K562 (cell line): ENCODE data around the gene PPM1H. TPM values are rescaled to one million over a fixed set of nuclear protein-coding genes. Genes with fewer than 3 reads are reported as not detected.

ENCODE experiments used
- ATAC-seq: fragments of 200-7000 bp; cut with Tn5 transposase; 3 replicates; pipeline ENCODE4 v1.9.1; 2020; ENCODE audit warnings: moderate library complexity
- BruUV-seq: library from RNA; stranded (reverse); fragments of 400-500 nt; replicated peaks from 2 replicates; lab custom pipeline; 2021; lab: Mats Ljungman, UMichigan
- CTCF ChIA-PET: fragments of 300-600 bp; formaldehyde crosslinking; extraction: SDS; loops from one replicate; lab custom pipeline; 2021; ENCODE audit warnings: low intra/inter-chr PET ratio; lab: Yijun Ruan, JAX
- POLR2A ChIA-PET: fragments of 300-600, 350-650 bp; sonication (Branson Sonifier 250); formaldehyde crosslinking; extraction: SDS; loops from one replicate; lab custom pipeline; 2021; ENCODE audit warnings: antibody characterized with exemption, inconsistent platforms; lab: Yijun Ruan, JAX
- DNase-seq, 4 experiments: peaks; one replicate each; pipeline versions ENCODE4 v3.0.0 to v3.0.0-alpha.2; 2011 to 2018; ENCODE audit warnings: low spot score in 3 of 4, mixed read lengths in 3 of 4; ENCODE audit errors: extremely low read depth in 1 of 4
- FAIRE-seq: peaks from 2 replicates; lab custom pipeline; 2011; peaks lifted over from hg19 to GRCh38; lab: Jason Lieb, UNC
- H2AFZ ChIP-seq: 2 replicates; pipeline ENCODE4 v1.6.0; 2011; ENCODE audit warnings: low read depth, low read length, control low read depth, inconsistent platforms
- H3K27ac ChIP-seq: fragments of 200-600 bp; 3 replicates; pipeline ENCODE4 v1.8.0; 2011; ENCODE audit warnings: low read depth, mild to moderate bottlenecking, control low read depth, inconsistent platforms, low read length, moderate library complexity, mixed read lengths; ENCODE audit errors: extremely low read depth
- H3K27me3 ChIP-seq, 2 experiments: fragments of 300-600 bp in 1 of 2; 2 replicates in 1 of 2; 3 replicates in 1 of 2; pipeline versions ENCODE4 v1.6.0 to v1.8.0; 2011; ENCODE audit warnings: inconsistent platforms in 2 of 2, low read length in 2 of 2, mild to moderate bottlenecking in 1 of 2, mixed read lengths in 1 of 2, moderate library complexity in 1 of 2; ENCODE audit not compliant: control insufficient read depth in 2 of 2, insufficient read depth in 2 of 2
- H3K36me3 ChIP-seq: fragments of 300-600 bp; 3 replicates; pipeline ENCODE4 v1.8.0; 2011; ENCODE audit warnings: mild to moderate bottlenecking, low read length, inconsistent platforms; ENCODE audit not compliant: control insufficient read depth, insufficient read depth
- H3K4me1 ChIP-seq, 2 experiments: fragments of 200-600 bp in 1 of 2; replicated peaks in 1 of 2; 2 replicates in 1 of 2; 3 replicates in 1 of 2; pipeline versions ENCODE4 v1.5.1 to v1.8.0; 2011; ENCODE audit warnings: inconsistent platforms in 2 of 2, low read length in 2 of 2, mild to moderate bottlenecking in 1 of 2, mixed read lengths in 1 of 2, moderate library complexity in 1 of 2; ENCODE audit not compliant: control insufficient read depth in 2 of 2, insufficient read depth in 2 of 2
- H3K4me2 ChIP-seq: 2 replicates; pipeline ENCODE4 v1.6.1; 2011; ENCODE audit warnings: low read length, control low read depth, inconsistent platforms, mixed read lengths; ENCODE audit not compliant: insufficient read depth
- H3K4me3 ChIP-seq: fragments of 200-600 bp; sonication (generic), shearing (Covaris generic); 2 replicates; pipeline ENCODE4 v1.5.1; 2016; ENCODE audit warnings: control low read depth, inconsistent platforms
- H3K79me2 ChIP-seq: fragments of 200-600 bp; 3 replicates; pipeline ENCODE4 v1.8.0; 2011; ENCODE audit warnings: low read length, inconsistent platforms; ENCODE audit not compliant: control insufficient read depth, insufficient read depth
- H3K9ac ChIP-seq, 2 experiments: 2 replicates each; pipeline versions ENCODE4 v1.6.0 to v1.6.1; 2011; ENCODE audit warnings: low read depth in 2 of 2, low read length in 2 of 2, control low read depth in 1 of 2, inconsistent platforms in 1 of 2, mild to moderate bottlenecking in 1 of 2, mixed read lengths in 1 of 2; ENCODE audit not compliant: insufficient read depth in 1 of 2
- H3K9me1 ChIP-seq: one replicate; pipeline ENCODE4 v1.6.0; 2011; ENCODE audit warnings: inconsistent platforms, mild to moderate bottlenecking, low read length, moderate library complexity; ENCODE audit not compliant: control insufficient read depth, insufficient read depth
- H3K9me3 ChIP-seq: replicated peaks from 2 replicates; pipeline ENCODE4 v1.5.1; 2011; ENCODE audit warnings: low read depth, low read length, inconsistent platforms; ENCODE audit not compliant: control insufficient read depth, insufficient read depth
- H4K20me1 ChIP-seq: replicated peaks from 2 replicates; pipeline ENCODE4 v1.6.1; 2011; ENCODE audit warnings: low read length, inconsistent platforms, mixed read lengths; ENCODE audit not compliant: control insufficient read depth, insufficient read depth
- HNRNPL ChIP-seq: fragments of 200-400 bp; formaldehyde crosslinking; IDR thresholded peaks from 2 replicates; pipeline ENCODE4 v1.6.1; 2017; ENCODE audit warnings: low read depth, mild to moderate bottlenecking, low read length
- RBM15 ChIP-seq: fragments of 200-400 bp; formaldehyde crosslinking; IDR thresholded peaks from 2 replicates; pipeline ENCODE4 v1.6.1; 2018; ENCODE audit warnings: mild to moderate bottlenecking, low read length, moderate library complexity; ENCODE audit not compliant: insufficient read depth
- THAP7 ChIP-seq: fragments of 250-450 bp; sonication (Bioruptor Pico); IDR thresholded peaks from 2 replicates; pipeline ENCODE4 v1.5.0; 2021
- ZNF318 ChIP-seq, 2 experiments: fragments of 450-650 bp; IDR thresholded peaks; 2 replicates each; pipeline ENCODE4 v1.6.1; 2016; ENCODE audit warnings: mild to moderate bottlenecking in 2 of 2, borderline replicate concordance in 1 of 2, low read depth in 1 of 2, moderate library complexity in 1 of 2
- ZNF76 ChIP-seq: fragments of 250-450 bp; sonication (Bioruptor Pico); IDR thresholded peaks from 2 replicates; pipeline ENCODE4 v1.4.0; 2020; ENCODE audit warnings: mild to moderate bottlenecking, moderate library complexity, borderline replicate concordance
- WGBS: fragments of 100-300 bp; shearing (Covaris generic); methylation state at CpG from one replicate; pipeline ENCODE4 v1.1.6; 2016; ENCODE audit warnings: low coverage, mixed read lengths; ENCODE audit not compliant: insufficient coverage; ENCODE audit errors: missing lambda C conversion rate; 5-methylcytosine and 5-hydroxymethylcytosine counted together
- in situ Hi-C: fragments of 300-500 bp; cut with MboI; formaldehyde crosslinking; loops from 4 replicates; pipeline ENCODE4 v1.15.0; 2018; ENCODE audit warnings: inconsistent platforms, mixed read lengths
- intact Hi-C: fragments of 100-400 bp; cut with micrococcal nuclease; formaldehyde crosslinking; loops from 2 replicates; pipeline ENCODE4 v1.14.2; 2022
- polyA plus RNA-seq, 8 experiments: library from polyadenylated mRNA; depleted of rRNA in 4 of 8; stranded (reverse) in 5 of 8; unstranded in 3 of 8; fragments of >200 nt; fragmentation: Nextera tagmentation in 2 of 8; fragmentation: Illumina TruSeq in 1 of 8; extraction: Ambion mirVana in 2 of 8; extraction: Trizol in 1 of 8; gene quantifications; 2 replicates each; pipeline versions ENCODE4 v1.2.1 to v1.2.3, GENCODE V29; 2011 to 2014; ENCODE audit warnings: inconsistent platforms in 1 of 8, missing spikeins in 1 of 8
- total RNA-seq, 7 experiments: library from RNA; depleted of rRNA in 6 of 7; stranded (reverse); fragments of >200 nt in 6 of 7; fragmentation: Illumina TruSeq in 2 of 7; extraction: Trizol in 2 of 7; gene quantifications; 2 replicates each; pipeline versions ENCODE4 v1.2.1 to v1.2.3, GENCODE V29; 2011 to 2021; ENCODE audit warnings: low replicate concordance in 1 of 7

PPM1H gene
- total and polyA plus RNA-seq, 9 of the 15 experiments (the other 6 are each of a cell fraction or from before 2014, with no cell fraction given), result 5.3 to 29.3 (median 11.3) TPM

- ChIA-PET CTCF (no interaction called here), POLR2A (interaction anchor here (0.7 kb wide), 2 partner anchors 9 to 102 kb away, joined by 3 read pairs; no protein-coding TSS in a partner anchor)
- Histone ChIP-seq H3K9me3 (no peaks in the 10 kb centered on the region), H3K4me2 (no peak overlapping the region), H3K4me3 (no peak overlapping the region), H3K27ac (no peak overlapping the region), H3K27me3 (peaks cover 0 to 4% of the 10 kb centered on the region in 2 experiments; a peak in 1 of 5 replicates), H3K4me1 (no peaks in the 10 kb centered on the region; a peak in 3 of 5 replicates), H3K36me3 (peaks cover 1% of the 10 kb centered on the region; the same call in 1 of the 3 replicates), H4K20me1 (no peaks in the 10 kb centered on the region), H2AFZ (no peak overlapping the region), H3K9me1 (no peaks in the 10 kb centered on the region), H3K9ac (no peak overlapping the region; a peak in 1 of 4 replicates), H3K79me2 (no peaks in the 10 kb centered on the region; the same call in 2 of the 3 replicates)
- intact Hi-C loops, result no loop called here
- BruUV-seq, result no TSS peak
- TF ChIP-seq ZNF76 (CRISPR knock-in tag) (no peak), ZNF318 (IDR thresholded peaks at IDR 0.05; ENCODE audit: borderline replicate concordance in 1 of 2, low read depth in 1 of 2) (no peak), RBM15 (no peak), THAP7 (CRISPR knock-in tag) (no peak), HNRNPL (no peak)
- in situ Hi-C loops, result no loop called here
- ATAC-seq (no peak), DNase-seq (no peak), FAIRE-seq (no peak)
- WGBS, result 53% methylated on average over 9 of the region's 9 CpGs
Measured at GRCh38 chr12:62781136-62781880, 153.6 kb downstream of the PPM1H start.
